ENCODE measurements around the gene GRK4.
A peak's percentile ranks its signal among the peaks of the same experiment; 100 is the strongest.
"Not testable (repeated sequence)": the region's sequence is repeated elsewhere in the genome, so short reads cannot be mapped to it uniquely, and the experiment has no call there.

GRK4 gene

GRCh38 chr4:2962614-2963174 is 677 bp upstream of the GRK4 start:
- DNase-seq = no peak

DNA sequence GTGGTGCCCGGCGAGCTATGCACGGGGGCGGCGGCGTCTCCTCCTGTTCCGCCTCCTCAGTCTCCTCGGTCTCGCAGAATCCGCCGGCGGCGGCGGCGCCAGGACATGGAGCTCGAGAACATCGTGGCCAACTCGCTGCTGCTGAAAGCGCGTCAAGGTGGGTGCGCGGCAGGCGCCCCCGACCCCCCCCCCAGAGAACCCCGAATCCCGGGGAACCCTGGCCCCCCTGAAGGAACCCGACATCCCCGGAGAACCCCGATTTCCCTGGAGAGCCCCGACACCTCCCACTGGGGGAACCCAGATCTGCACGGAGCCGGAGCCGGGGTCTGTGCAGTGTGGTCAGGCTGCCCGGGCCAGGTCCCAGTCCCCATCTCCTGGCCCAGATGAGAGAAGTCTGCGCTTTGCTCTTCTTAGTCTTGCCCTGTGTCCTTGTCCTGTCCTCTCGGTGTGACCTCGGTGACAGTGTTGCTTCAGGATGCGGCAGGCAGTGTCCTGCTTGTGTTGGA is 648 bp downstream of the GRK4 start:
- DNase-seq = no peak

GRCh38 chr4:2964706-2965258 is 1.4 kb downstream of the GRK4 start:
- DNase-seq = no peak

DNA sequence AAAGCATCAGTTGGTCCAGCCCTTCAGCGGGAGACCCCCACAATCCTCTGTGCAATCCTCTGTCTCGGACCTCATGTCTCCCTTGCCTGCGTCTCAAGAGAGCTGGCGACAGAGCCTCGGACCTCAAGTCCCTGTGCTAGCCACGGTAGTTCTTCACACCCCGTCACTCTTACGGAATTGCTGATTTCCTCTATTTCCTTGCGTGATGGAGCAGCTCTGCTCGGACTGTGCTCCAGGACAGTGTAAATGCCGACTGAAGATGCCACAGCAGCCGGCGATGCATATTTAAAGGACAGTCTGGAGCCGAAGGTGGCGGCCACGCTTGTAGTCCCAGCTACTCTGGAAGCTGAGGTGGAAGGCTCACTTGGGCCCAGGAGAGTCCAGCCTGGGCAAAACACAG is 1.9 kb downstream of the GRK4 start:
- DNase-seq = no peak

GRCh38 chr4:2968381-2968780 is 5.0 kb downstream of the GRK4 start:
- no peak for DNase-seq

GRCh38 chr4:2971275-2971674 is 7.9 kb downstream of the GRK4 start:
- no peak for DNase-seq

DNA sequence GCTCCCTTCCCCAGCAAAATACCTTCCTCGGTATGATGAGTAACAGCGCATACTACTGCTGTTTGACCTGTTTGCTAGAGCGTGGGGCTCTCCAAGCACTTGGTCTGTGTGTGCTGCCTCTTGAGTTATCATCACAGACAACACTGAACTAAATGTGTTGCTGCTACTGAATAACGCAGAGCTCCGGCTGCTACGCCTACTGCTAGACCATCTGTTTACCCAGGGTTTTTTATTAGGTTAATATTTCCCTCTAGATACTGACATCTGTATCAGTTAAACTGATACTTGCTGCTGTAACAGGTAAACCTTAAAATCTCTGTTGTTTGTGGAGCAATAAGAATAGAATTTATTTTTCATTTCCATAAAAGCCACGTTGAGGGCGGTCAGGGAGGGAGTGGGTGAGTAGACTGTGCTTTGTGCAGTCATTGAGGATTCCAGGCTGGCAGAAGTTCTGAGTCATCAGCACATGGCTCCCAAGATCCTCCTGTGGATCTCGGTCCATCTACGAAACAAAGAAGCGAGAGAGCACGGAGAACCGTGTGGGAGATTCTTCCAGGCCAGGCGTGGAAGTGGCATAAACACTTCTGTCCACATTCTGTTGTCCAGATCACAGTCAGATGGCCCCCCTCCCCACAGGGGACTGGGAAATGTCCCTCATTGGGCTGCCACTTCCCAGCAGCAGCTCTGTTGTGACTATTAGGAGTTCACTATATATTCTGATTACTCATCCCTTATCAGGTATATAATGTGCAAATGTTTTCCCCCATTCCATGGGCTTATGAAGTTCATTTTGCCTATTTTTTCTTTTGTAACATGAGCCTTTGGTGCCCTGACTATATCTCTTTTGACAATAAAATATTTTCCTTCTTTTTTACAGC is 14.1 kb downstream of the GRK4 start:
- DNase-seq = no peak

DNA sequence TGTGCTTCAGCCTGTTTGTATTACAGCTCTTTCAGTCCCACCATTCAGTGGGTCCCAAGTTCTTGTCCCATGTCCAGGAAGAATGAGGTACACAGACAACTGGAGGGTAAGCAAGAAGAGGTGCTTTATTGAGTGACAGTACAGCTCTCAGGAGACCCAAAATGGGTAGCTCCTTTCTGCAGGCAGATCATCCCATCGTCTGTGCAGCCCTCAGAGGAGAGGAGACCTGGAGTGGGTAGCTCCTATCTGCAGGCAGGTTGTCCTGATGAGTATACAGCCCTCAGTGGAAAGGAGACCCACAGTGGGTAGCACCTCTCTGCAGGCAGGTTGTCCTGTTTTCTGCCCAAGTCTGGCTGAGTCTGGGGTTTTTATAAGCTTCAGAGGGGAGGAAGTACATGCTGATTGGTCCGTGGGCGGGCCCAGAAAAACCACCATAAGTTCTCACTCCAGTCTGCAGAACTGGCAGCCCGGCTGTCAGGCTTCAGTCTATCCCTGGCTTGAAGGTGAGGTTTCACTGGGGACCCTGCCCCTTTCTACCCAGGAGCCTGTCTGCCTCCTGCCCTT is 18.0 kb downstream of the GRK4 start:
- no peak for DNase-seq

DNA sequence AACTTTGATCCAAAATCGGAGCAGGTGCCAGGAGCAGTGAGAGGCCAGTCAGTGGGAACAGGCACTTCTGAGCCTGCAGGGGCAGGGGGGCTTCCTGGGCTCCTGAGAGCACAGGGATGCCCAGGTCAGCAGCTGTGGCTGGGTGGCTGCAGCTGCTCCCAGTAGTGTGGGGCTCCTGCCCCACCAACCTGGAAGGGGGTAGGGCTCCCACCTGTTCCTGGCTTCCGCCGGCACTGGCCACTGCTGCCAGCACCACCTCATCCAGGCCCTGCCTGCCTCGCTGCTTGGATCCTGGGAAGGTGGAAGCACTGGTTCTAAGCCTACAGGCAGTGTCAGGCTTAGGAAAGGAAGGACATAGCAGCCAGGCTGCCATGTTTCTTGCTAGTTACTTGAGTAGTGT is 18.6 kb downstream of the GRK4 start:
- DNase-seq = no peak

GRCh38 chr4:2983715-2984114 is 20.3 kb downstream of the GRK4 start:
- DNase-seq = not testable (repeated sequence)

- DNase-seq = no peak
Observed at GRCh38 chr4:2991243-2991642, 27.9 kb downstream of the GRK4 start.

DNA sequence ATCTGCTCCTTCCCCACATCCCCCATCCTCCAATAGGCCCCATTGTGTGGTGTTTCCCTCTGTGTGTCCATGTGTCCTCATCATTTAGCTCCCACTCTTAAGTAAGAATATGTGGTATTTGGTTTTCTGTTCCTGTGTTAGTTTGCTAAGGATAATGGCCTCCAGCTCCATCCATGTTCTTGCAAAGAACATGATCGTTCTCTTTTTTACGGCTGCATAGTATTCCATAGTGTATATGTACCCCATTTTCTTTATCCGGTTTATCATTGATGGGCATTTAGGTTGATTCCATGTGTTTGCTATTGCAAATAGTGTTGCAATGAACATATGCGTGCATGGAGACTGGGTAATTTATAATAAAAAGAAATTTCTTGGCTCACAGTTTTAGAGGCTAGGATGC is 31.5 kb downstream of the GRK4 start:
- no peak for DNase-seq

- no peak for DNase-seq
Observed at GRCh38 chr4:2995546-2996265, 32.3 kb downstream of the GRK4 start.

GRCh38 chr4:2996415-2996814 is 33.0 kb downstream of the GRK4 start:
- no peak for DNase-seq

DNA sequence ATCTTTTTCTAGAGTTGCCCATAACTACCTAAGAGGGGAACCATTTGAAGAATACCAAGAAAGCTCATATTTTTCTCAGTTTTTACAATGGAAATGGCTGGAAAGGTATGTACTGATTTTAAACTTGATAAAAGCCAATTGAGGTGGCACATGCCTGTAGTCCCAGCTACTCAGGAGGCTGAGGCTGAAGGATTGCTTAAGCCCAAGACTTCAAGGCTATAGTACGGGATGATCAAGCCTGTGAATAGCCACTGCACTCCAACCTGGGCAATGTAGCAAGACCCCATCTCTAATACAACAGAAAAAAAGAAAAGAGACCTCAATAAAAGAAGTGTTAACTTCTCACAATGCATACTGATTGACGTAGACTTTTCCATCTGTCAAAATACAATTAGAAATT is 44.4 kb downstream of the GRK4 start:
- DNase-seq = no peak

DNA sequence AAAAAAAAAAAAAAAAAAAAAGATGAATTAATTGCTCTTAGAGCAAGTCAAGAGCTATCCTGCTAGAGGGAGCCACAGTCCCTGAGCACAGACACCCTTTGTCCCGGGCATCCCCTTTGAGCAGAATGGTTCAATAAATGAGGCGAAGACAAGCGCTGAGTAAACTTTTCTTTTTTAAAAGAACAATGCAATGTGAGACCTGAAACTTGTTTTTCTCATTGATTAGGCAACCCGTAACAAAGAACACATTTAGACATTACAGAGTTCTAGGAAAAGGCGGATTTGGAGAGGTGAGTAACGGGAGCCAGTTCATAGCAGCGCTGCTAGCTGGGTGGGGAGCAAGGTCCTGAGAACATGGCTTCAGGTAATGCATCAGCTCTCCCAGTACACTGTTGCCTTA is 46.1 kb downstream of the GRK4 start:
- peak; percentile 5 to 13 for DNase-seq

DNA sequence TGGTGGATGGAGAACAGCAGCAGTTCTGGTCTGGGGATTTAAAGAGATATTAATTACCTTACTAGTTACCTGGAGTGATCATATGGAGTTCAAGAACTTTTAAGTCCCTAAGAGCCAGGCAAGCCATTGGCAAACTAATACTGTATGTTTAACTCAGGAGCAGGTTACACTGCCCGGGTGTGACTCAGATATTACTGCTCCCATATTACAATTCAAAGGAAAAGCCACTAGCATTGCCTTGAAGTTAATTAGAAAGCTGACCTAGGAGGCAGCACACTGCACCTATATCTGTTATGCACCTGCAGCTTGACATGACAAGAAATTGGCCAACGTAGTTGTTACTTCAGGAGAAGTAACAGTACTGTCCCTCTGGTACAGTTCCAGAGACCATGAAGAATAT is 47.2 kb downstream of the GRK4 start:
- no peak for DNase-seq

DNA sequence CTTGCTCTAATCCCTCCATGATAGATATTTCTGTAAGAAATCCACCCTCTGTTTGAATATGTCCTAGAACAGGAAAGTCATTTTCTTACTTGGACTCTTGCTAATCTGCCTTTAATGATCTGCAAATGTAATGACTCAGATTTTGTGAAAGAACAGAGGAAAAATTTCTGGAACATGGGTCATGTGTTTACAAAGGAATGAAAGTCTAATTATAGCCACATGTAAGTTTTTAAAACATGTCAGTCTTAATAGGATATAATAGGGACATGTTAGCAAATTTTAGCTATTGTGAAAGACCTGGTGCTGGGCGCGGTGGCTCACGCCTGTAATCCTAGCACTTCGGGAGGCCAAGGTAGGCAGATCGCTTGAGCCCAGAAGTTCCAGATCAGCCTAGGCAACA is 47.6 kb downstream of the GRK4 start:
- DNase-seq = no peak

- DNase-seq = no peak
Observed at GRCh38 chr4:3011456-3012220, 48.3 kb downstream of the GRK4 start.

DNA sequence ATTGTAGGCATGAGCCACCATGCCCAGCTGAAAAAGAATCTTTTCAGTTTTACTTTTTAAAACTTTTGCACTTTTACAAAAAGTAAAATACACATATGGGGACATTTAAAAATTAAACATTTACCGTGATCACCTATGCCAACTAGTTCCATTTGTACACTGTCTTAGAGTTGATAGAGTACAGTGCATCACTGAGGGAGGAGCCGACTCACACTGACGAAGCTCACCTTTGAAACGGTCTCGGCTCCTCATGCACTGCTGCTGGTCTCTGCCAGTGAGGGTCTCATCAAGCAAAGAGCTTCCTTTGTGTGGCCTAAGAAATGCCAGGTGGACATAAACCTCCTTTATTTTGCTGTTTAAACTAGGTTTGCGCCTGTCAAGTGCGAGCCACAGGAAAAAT is 50.0 kb downstream of the GRK4 start:
- DNase-seq = no peak

GRCh38 chr4:3013839-3014350 is 50.5 kb downstream of the GRK4 start:
- DNase-seq = no peak

DNA sequence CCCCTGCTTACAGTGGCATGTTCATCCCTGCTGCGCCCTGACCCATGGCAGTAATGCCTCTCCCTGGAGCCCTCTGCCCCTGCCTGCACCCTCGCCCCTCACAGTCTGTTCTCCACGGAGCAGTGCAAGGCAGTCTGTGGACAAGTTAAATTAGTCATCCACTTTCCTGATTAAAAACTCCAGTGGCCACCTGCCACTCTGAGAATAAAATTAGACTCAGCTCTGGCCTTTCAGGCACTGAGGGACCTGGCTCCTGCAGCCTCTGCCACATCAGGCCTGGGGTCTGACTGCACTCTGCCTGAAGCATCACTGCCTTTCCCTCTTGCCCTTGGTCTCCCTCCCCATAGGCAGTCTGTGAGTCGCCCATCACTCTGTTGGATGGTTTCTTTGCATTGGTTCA is 53.6 kb downstream of the GRK4 start:
- no peak for DNase-seq

All from CD4-positive, alpha-beta T cell treated with Interleukin-1 beta for 1 hour (primary cell).